ENCODE measurements around the gene S100A6. TPM values are rescaled to one million over a fixed set of nuclear protein-coding genes. Genes with fewer than 3 reads are reported as not detected.

The S100A6 gene
- total RNA-seq, 1 experiment from 2014 or later, result 19.2 TPM

DNA sequence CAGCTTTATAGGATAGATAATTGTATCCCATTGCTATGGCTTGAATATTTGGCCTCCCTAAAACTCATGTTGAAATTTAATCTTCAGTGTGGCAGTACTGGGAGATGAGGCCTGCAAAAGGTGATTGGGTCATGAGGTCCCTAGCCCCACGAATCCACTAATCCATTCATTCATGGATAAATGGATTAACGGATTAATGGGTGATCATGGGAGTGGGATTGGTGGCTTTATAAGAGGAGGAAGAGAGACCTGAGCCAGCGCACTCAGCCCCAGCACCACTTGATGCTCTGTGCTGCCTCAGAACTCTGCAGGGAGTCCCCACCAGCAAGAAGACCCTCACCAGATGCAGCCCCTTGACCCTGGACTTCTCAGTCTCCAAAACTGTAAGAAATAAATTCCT lies 32.0 kb downstream of the S100A6 start:
- ATAC-seq (no peak), DNase-seq (ENCODE audit: low spot score) (no peak)
- TF ChIP-seq MYBL2 (CRISPR knock-in tag; IDR thresholded peaks at IDR 0.05) (no peak), HMGXB4 (CRISPR knock-in tag; IDR thresholded peaks at IDR 0.05) (no peak), ESRRA (CRISPR knock-in tag; IDR thresholded peaks at IDR 0.05; ENCODE audit: borderline replicate concordance) (no peak), ELF4 (CRISPR knock-in tag; IDR thresholded peaks at IDR 0.05; ENCODE audit: low read depth) (no peak), NR1H2 (CRISPR knock-in tag; IDR thresholded peaks at IDR 0.05) (no peak), ATF2 (CRISPR knock-in tag; IDR thresholded peaks at IDR 0.05; ENCODE audit: borderline replicate concordance, low read depth) (no peak), JAZF1 (CRISPR knock-in tag; IDR thresholded peaks at IDR 0.05) (no peak), TEAD4 (CRISPR knock-in tag; IDR thresholded peaks at IDR 0.05) (no peak), FOXJ3 (CRISPR knock-in tag; IDR thresholded peaks at IDR 0.05; ENCODE audit: borderline replicate concordance) (no peak), ZNF138 (CRISPR knock-in tag; conservative IDR thresholded peaks at IDR 0.05) (no peak), TEAD1 (CRISPR knock-in tag; IDR thresholded peaks at IDR 0.05) (no peak), USF2 (CRISPR knock-in tag; IDR thresholded peaks at IDR 0.05) (no peak), OVOL2 (CRISPR knock-in tag; IDR thresholded peaks at IDR 0.05; ENCODE audit: borderline replicate concordance) (no peak), ATF6 (CRISPR knock-in tag; IDR thresholded peaks at IDR 0.05) (no peak)
- TF ChIP-seq, protein P1, sequence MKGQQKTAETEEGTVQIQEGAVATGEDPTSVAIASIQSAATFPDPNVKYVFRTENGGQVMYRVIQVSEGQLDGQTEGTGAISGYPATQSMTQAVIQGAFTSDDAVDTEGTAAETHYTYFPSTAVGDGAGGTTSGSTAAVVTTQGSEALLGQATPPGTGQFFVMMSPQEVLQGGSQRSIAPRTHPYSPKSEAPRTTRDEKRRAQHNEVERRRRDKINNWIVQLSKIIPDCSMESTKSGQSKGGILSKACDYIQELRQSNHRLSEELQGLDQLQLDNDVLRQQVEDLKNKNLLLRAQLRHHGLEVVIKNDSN (CRISPR knock-in tag; IDR thresholded peaks at IDR 0.05), result no peak
- TF ChIP-seq, protein P2, sequence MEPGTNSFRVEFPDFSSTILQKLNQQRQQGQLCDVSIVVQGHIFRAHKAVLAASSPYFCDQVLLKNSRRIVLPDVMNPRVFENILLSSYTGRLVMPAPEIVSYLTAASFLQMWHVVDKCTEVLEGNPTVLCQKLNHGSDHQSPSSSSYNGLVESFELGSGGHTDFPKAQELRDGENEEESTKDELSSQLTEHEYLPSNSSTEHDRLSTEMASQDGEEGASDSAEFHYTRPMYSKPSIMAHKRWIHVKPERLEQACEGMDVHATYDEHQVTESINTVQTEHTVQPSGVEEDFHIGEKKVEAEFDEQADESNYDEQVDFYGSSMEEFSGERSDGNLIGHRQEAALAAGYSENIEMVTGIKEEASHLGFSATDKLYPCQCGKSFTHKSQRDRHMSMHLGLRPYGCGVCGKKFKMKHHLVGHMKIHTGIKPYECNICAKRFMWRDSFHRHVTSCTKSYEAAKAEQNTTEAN (CRISPR knock-in tag; IDR thresholded peaks at IDR 0.05), result no peak
- Mint-ChIP-seq H3K4me3 (no peak overlapping the region), H3K27me3 (ENCODE audit: low read depth) (no peaks in the 10 kb centered on the region; the same call in 1 of the 2 replicates), H3K36me3 (no peaks in the 10 kb centered on the region), H3K4me1 (no peaks in the 10 kb centered on the region), H3K27ac (no peak overlapping the region), H3K9me3 (no peaks in the 10 kb centered on the region)
- POLR2A ChIA-PET, result no interaction called here
- CTCF ChIA-PET, result interaction anchor here (1.3 to 1.5 kb wide), 2 partner anchors 9 to 148 kb away, joined by 4 to 6 read pairs; no protein-coding TSS in a partner anchor

- ATAC-seq (no peak), DNase-seq (ENCODE audit: low spot score) (no peak)
- Mint-ChIP-seq H3K27me3 (ENCODE audit: low read depth) (no peaks in the 10 kb centered on the region; the same call in 1 of the 2 replicates), H3K27ac (no peak overlapping the region), H3K9me3 (no peaks in the 10 kb centered on the region), H3K4me3 (no peak overlapping the region), H3K4me1 (peaks cover 12% of the 10 kb centered on the region), H3K36me3 (no peaks in the 10 kb centered on the region)
- POLR2A ChIA-PET, result no interaction called here
- CTCF ChIA-PET, result interaction anchor here (1.0 to 2.7 kb wide), 6 partner anchors 33 to 150 kb away, joined by 3 to 15 read pairs (median 4); partner anchors contain the start of genes PGLYRP4 and S100A13
- TF ChIP-seq JUN (CRISPR knock-in tag; IDR thresholded peaks at IDR 0.05) (no peak), GTF2I (CRISPR knock-in tag; conservative IDR thresholded peaks at IDR 0.05) (no peak), ZNF232 (CRISPR knock-in tag; IDR thresholded peaks at IDR 0.05) (no peak), ZNF317 (CRISPR knock-in tag; IDR thresholded peaks at IDR 0.05; ENCODE audit: borderline replicate concordance, low read depth) (no peak), ATF6 (CRISPR knock-in tag; IDR thresholded peaks at IDR 0.05) (no peak), EMX1 (CRISPR knock-in tag; IDR thresholded peaks at IDR 0.05) (no peak), ZNF121 (CRISPR knock-in tag; IDR thresholded peaks at IDR 0.05) (no peak)
- TF ChIP-seq, protein P3, sequence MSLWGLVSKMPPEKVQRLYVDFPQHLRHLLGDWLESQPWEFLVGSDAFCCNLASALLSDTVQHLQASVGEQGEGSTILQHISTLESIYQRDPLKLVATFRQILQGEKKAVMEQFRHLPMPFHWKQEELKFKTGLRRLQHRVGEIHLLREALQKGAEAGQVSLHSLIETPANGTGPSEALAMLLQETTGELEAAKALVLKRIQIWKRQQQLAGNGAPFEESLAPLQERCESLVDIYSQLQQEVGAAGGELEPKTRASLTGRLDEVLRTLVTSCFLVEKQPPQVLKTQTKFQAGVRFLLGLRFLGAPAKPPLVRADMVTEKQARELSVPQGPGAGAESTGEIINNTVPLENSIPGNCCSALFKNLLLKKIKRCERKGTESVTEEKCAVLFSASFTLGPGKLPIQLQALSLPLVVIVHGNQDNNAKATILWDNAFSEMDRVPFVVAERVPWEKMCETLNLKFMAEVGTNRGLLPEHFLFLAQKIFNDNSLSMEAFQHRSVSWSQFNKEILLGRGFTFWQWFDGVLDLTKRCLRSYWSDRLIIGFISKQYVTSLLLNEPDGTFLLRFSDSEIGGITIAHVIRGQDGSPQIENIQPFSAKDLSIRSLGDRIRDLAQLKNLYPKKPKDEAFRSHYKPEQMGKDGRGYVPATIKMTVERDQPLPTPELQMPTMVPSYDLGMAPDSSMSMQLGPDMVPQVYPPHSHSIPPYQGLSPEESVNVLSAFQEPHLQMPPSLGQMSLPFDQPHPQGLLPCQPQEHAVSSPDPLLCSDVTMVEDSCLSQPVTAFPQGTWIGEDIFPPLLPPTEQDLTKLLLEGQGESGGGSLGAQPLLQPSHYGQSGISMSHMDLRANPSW (CRISPR knock-in tag; conservative IDR thresholded peaks at IDR 0.05; ENCODE audit: low read depth), result no peak
Measured at GRCh38 chr1:153498746-153499145, 37.0 kb downstream of the S100A6 start.
